Peyer's patch (tissue), 4 donors: Measurements from ENCODE around the gene PGLYRP4.

Source experiments
- POLR2A ChIP-seq, 2 donors: fragments of 450-650 bp; IDR thresholded peaks; one replicate each; pipeline ENCODE4 v1.5.1; 2017; ENCODE audit warnings: antibody characterized with exemption in 2 of 2, mild to moderate bottlenecking in 2 of 2, moderate library complexity in 2 of 2
- TF ChIP-seq, protein P1 (sequence below), 6 experiments: fragments of 450-650 bp in 4 of 6; fragments of 200-600 bp in 2 of 6; sonication (generic) in 1 of 6; IDR thresholded peaks; one replicate each; pipeline ENCODE4 v1.5.1; 2017 to 2019; ENCODE audit warnings: antibody characterized with exemption in 6 of 6, mild to moderate bottlenecking in 3 of 6, moderate library complexity in 1 of 6

DNA sequence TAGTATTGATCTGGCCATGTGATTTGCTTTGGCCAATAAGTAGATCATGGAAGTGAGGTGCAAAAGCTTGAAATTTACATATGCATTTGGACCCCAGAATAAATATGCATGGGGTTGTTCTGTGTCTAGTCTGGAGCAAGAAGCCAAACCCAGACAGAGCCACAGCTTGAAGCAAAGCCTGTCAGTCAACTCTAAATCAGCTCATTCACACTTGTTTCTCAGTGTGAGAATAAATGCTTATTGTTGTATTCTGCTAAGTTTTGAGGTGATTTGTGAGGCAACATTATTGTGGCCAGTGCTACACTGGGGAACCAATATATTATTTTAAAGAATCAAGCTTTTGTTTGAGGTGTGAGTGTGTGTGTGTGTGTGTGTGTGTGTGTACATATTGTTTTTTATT lies 23.7 kb downstream of the PGLYRP4 start:
- TF ChIP-seq, protein P1, sequence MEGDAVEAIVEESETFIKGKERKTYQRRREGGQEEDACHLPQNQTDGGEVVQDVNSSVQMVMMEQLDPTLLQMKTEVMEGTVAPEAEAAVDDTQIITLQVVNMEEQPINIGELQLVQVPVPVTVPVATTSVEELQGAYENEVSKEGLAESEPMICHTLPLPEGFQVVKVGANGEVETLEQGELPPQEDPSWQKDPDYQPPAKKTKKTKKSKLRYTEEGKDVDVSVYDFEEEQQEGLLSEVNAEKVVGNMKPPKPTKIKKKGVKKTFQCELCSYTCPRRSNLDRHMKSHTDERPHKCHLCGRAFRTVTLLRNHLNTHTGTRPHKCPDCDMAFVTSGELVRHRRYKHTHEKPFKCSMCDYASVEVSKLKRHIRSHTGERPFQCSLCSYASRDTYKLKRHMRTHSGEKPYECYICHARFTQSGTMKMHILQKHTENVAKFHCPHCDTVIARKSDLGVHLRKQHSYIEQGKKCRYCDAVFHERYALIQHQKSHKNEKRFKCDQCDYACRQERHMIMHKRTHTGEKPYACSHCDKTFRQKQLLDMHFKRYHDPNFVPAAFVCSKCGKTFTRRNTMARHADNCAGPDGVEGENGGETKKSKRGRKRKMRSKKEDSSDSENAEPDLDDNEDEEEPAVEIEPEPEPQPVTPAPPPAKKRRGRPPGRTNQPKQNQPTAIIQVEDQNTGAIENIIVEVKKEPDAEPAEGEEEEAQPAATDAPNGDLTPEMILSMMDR (IDR thresholded peaks at IDR 0.05), result no peak
- no peak for TF ChIP-seq POLR2A (IDR thresholded peaks at IDR 0.05)
